KBM-7 (cell line): ENCODE results near the gene TSPEAR.
"Not testable (repeated sequence)": the region's sequence is repeated elsewhere in the genome, so short reads cannot be mapped to it uniquely, and the experiment has no call there.

Source experiments
- DNase-seq: peaks from one replicate; pipeline ENCODE4 v3.0.0-alpha.2; 2015
- in situ Hi-C: fragments of 300-500 bp; cut with MboI; formaldehyde crosslinking; loops from 2 replicates; pipeline ENCODE4 v1.14.3; 2020; ENCODE audit warnings: low sequenced_read_pairs, low pct_unique_long_range_greater_than_20kb, mixed read lengths

TSPEAR gene

GRCh38 chr21:44666401-44667320 lies 44.7 kb downstream of the TSPEAR start, which contains the start of gene KRTAP12-2:
KRTAP12-2 (minus strand) TSS chr21:44666927; CDS start chr21:44666886, 41 bp downstream.
- in situ Hi-C loops: no loop called here
- DNase-seq: no peak

- no peak for DNase-seq
- in situ Hi-C loops: no loop called here
Observed at GRCh38 chr21:44664691-44665090, 46.7 kb downstream of the TSPEAR start.

GRCh38 chr21:44661567-44661966 lies 49.8 kb downstream of the TSPEAR start:
- in situ Hi-C loops, DNase-seq: not testable (repeated sequence)

- DNase-seq: no peak
- in situ Hi-C loops: no loop called here
Observed at GRCh38 chr21:44658913-44659595, 52.3 kb downstream of the TSPEAR start.

GRCh38 chr21:44658541-44658910 lies 52.8 kb downstream of the TSPEAR start:
- no peak for DNase-seq
- in situ Hi-C loops: no loop called here

- no peak for DNase-seq
- in situ Hi-C loops: no loop called here
Observed at GRCh38 chr21:44657635-44658540, 53.5 kb downstream of the TSPEAR start, which contains the start of gene KRTAP12-3. KRTAP12-3 (plus strand) TSS chr21:44657932; CDS start chr21:44657980, 48 bp downstream.

- in situ Hi-C loops: no loop called here
- no peak for DNase-seq
Observed at GRCh38 chr21:44656868-44657267, 54.5 kb downstream of the TSPEAR start.

- in situ Hi-C loops: no loop called here
- no peak for DNase-seq
Observed at GRCh38 chr21:44654576-44655175, 56.7 kb downstream of the TSPEAR start, which contains the start of gene KRTAP12-4. KRTAP12-4 (minus strand) TSS chr21:44654659; CDS start chr21:44654614, 45 bp downstream.

- in situ Hi-C loops: no loop called here
- no peak for DNase-seq
Observed at GRCh38 chr21:44653656-44654575, 57.5 kb downstream of the TSPEAR start.

GRCh38 chr21:44653123-44653522 lies 58.2 kb downstream of the TSPEAR start:
- no peak for DNase-seq
- in situ Hi-C loops: no loop called here

GRCh38 chr21:44650973-44651675 lies 60.2 kb downstream of the TSPEAR start:
- in situ Hi-C loops: no loop called here

GRCh38 chr21:44650265-44650972 lies 61.0 kb downstream of the TSPEAR start:
- in situ Hi-C loops: no loop called here
- no peak for DNase-seq

More at GRCh38 chr21:44650973-44651675, 60.2 kb downstream of the TSPEAR start:
- DNase-seq: no peak

GRCh38 chr21:44649521-44650100 lies 61.8 kb downstream of the TSPEAR start:
- in situ Hi-C loops: no loop called here
- DNase-seq: no peak

GRCh38 chr21:44648557-44649311 lies 62.6 kb downstream of the TSPEAR start:
- DNase-seq: no peak
- in situ Hi-C loops: no loop called here

GRCh38 chr21:44647222-44647552 lies 64.2 kb downstream of the TSPEAR start:
- DNase-seq: no peak
- in situ Hi-C loops: no loop called here
